Psoas muscle (tissue), 8 donors: ENCODE measurements around the gene UTY. TPM values are rescaled to one million over a fixed set of nuclear protein-coding genes. Genes with fewer than 3 reads are reported as not detected.

ENCODE experiments used
- ATAC-seq, 4 donors: fragments of 200-7000 bp; cut with Tn5 transposase; one replicate each; pipeline ENCODE4 v1.9.1; 2020; ENCODE audit warnings: moderate library complexity in 3 of 4, mild to moderate bottlenecking in 2 of 4
- DNase-seq, 2 donors: peaks; one replicate each; pipeline ENCODE4 v3.0.0-alpha.2; 2020
- H3K27ac ChIP-seq: fragments of 200-600 bp; one replicate; pipeline ENCODE4 v1.8.0; 2022
- H3K27me3 ChIP-seq, 3 donors: fragments of 200-600 bp in 1 of 3; one replicate each; pipeline versions ENCODE4 v1.6.1 to v1.8.0; 2013 to 2022; ENCODE audit warnings: low read length in 2 of 3, mild to moderate bottlenecking in 2 of 3, moderate library complexity in 1 of 3; ENCODE audit not compliant: insufficient read depth in 3 of 3
- H3K36me3 ChIP-seq, 2 donors: fragments of 200-600 bp in 1 of 2; one replicate each; pipeline versions ENCODE4 v1.6.1 to v1.8.0; 2013 to 2022; ENCODE audit warnings: low read depth in 1 of 2, mild to moderate bottlenecking in 1 of 2, moderate library complexity in 1 of 2; ENCODE audit not compliant: insufficient read depth in 1 of 2
- H3K4me1 ChIP-seq: fragments of 200-600 bp; one replicate; pipeline ENCODE4 v1.8.0; 2022
- H3K4me3 ChIP-seq: fragments of 200-600 bp; one replicate; pipeline ENCODE4 v1.8.0; 2022; ENCODE audit warnings: mild to moderate bottlenecking
- H3K9me3 ChIP-seq: fragments of 200-600 bp; one replicate; pipeline ENCODE4 v1.8.0; 2022
- WGBS, 3 donors: extraction: QIAGEN DNeasy Blood & Tissue Kit; methylation state at CpG; one replicate each; pipeline versions ENCODE4 v1.1.6 to v1.1.7; 2013; 5-methylcytosine and 5-hydroxymethylcytosine counted together
- intact Hi-C, 2 donors: fragments of 100-400 bp; cut with DNase I; formaldehyde crosslinking; loops; one replicate each; pipeline versions ENCODE4 v1.11.0 to v1.14.2; 2022
- polyA plus RNA-seq, 3 donors: library from polyadenylated mRNA; stranded (reverse); fragments of 200-250 nt; gene quantifications; one replicate each; pipeline ENCODE4 v1.2.3, GENCODE V29; 2013
- total RNA-seq, 4 donors: library from RNA; stranded (reverse); fragmentation: NEBNext Ultra II Directional in 2 of 4; extraction: Animal tissue kit (Norgen Biotek cat#: 25700) in 2 of 4; gene quantifications; one replicate each; pipeline versions ENCODE4 v1.2.1 to v1.2.4, GENCODE V29; 2021 to 2023
- TF ChIP-seq, protein P1 (sequence below): fragments of 200-600 bp; IDR thresholded peaks from one replicate; pipeline ENCODE4 v1.8.0; 2022; ENCODE audit warnings: antibody characterized with exemption
- donor health status: healthy with polysubstance abuse.
- donor health status: DM: no; HTN: no; CAD: no; lungs with moderate emphysema.
- donor health status: Bipolar disorder and iron deficiency.
- donor health status: healthy.
- donor health status: DM: yes; HTN: yes; CAD: no.
- donor health status: DM: no; HTN: no; CAD: no.
- donor health status: DM: no; HTN: no; CAD: no.
- donor health status: DM: yes; HTN: yes; CAD: no.

Gene UTY
- total and polyA plus RNA-seq, 7 donors: 1.3 to 4.5 TPM; not detected in 5

DNA sequence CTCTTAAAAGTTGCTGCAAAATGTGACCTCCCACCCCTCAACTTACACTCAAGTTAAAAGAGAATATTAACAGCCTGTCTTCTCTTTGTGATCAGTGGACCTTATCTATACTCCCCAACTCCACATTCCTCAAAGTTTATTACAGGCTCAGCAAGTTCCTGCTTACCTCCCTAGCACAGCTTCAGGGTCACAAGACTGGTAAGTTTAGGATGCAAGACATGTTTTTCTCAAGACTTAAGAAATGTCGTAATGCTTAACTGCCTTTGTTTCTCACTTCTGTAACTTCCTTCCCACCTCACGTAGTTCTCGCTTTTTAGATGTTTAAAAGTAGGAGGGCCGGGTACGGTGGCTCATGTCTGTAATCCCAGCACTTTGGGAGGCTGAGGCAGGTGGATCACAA, 132.7 kb downstream of the UTY start:
- no peak overlapping the region for H3K4me3 ChIP-seq
- H3K27ac ChIP-seq: no peak overlapping the region
- TF ChIP-seq, protein P1, sequence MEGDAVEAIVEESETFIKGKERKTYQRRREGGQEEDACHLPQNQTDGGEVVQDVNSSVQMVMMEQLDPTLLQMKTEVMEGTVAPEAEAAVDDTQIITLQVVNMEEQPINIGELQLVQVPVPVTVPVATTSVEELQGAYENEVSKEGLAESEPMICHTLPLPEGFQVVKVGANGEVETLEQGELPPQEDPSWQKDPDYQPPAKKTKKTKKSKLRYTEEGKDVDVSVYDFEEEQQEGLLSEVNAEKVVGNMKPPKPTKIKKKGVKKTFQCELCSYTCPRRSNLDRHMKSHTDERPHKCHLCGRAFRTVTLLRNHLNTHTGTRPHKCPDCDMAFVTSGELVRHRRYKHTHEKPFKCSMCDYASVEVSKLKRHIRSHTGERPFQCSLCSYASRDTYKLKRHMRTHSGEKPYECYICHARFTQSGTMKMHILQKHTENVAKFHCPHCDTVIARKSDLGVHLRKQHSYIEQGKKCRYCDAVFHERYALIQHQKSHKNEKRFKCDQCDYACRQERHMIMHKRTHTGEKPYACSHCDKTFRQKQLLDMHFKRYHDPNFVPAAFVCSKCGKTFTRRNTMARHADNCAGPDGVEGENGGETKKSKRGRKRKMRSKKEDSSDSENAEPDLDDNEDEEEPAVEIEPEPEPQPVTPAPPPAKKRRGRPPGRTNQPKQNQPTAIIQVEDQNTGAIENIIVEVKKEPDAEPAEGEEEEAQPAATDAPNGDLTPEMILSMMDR: no peak
- no peaks in the 10 kb centered on the region for H3K36me3 ChIP-seq
- 87 to 94% methylated on average over 5 of the region's 5 CpGs; no CpG with 5 or more reads in 1 of the 3 donors for WGBS, 3 donors
- DNase-seq: no peak
- intact Hi-C loops: no loop called here
- H3K27me3 ChIP-seq: no peaks in the 10 kb centered on the region
- no peaks in the 10 kb centered on the region for H3K4me1 ChIP-seq
- ATAC-seq: no peak
- H3K9me3 ChIP-seq: no peaks in the 10 kb centered on the region

DNA sequence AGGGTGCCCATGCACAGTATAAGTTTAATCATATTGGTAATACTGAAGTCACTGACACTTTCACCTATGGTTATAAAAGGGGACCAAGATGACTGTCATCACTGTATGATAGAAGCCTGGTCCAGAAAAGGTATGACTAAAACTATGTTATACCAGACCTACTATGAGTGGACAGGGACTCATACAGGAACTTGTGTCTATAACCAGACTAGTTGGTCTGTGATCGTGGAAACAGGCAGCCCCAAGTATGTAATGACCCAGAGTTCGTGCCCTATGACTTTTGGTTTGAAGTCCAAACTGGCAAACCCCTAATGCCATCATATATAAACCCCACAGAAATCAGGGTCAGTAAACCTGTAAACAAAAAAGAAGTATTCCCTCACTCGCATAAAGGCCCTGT, 134.3 kb downstream of the UTY start:
- intact Hi-C loops: no loop called here
- no peak overlapping the region for H3K4me3 ChIP-seq
- TF ChIP-seq, protein P1: no peak
- H3K27me3 ChIP-seq: no peaks in the 10 kb centered on the region
- no peak overlapping the region for H3K27ac ChIP-seq
- H3K4me1 ChIP-seq: no peaks in the 10 kb centered on the region
- ATAC-seq (no peak), DNase-seq (no peak)
- whole genome bisulfite sequencing, 3 donors: 92 to 96% methylated on average over 3 of the region's 3 CpGs; no CpG with 5 or more reads in 1 of the 3 donors
- H3K36me3 ChIP-seq: no peaks in the 10 kb centered on the region
- H3K9me3 ChIP-seq: no peaks in the 10 kb centered on the region

DNA sequence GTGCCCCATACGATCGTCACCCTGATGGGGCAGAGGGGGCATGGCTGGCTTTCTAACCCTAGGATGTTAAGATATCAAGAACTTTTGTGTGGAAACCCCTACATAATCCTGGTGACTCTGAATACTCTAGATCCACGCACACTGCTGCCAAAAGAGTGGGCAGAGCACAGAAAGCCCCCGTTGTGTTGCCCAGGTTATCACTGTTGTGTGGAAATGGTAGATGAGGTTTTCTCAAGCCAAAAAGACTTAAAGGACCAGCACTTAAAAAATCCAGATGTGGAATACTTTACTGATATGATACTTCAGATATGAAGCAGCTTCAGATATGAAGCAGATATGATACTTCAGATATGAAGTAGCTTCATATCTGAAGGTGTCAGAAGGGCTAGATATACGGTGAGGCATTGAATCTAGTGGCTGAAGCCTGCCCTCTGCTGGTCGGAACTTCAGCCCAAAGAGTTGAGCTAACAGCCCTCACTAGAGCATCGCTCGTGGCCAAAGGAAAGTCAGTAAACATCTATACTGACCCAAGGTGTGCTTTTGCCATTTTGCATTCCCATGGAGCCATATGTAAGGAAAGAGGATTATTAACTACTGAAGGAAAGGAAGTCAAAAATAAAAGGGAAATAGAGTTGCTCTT, 136.4 kb downstream of the UTY start:
- DNase-seq (no peak), ATAC-seq (no peak)

DNA sequence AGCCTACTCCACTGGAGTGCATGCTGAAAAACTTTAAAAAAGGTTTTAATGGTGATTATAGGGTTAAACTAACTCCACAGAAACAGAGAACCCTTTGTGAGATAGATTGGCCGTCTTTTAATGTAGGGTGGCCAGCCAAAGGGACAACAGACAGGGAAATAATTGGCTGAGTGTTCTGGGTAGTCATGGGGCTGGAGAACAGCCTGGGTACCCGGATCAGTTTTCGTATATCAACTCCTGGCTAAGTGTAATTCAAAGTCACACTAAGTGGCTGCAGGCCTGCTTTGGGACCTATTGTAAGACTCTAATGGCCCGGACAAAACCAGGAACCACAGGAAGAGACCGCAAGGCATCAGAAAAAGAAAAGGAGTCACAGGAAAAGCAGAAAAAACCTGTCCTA, 139.9 kb downstream of the UTY start:
- Histone ChIP-seq H3K36me3 (no peaks in the 10 kb centered on the region), H3K4me1 (no peaks in the 10 kb centered on the region), H3K27ac (no peak overlapping the region), H3K27me3 (no peaks in the 10 kb centered on the region), H3K9me3 (no peaks in the 10 kb centered on the region), H3K4me3 (no peak overlapping the region)
- DNase-seq (no peak), ATAC-seq (no peak)
- 21 to 37% methylated on average over 5 of the region's 5 CpGs; no CpG with 5 or more reads in 1 of the 3 donors for WGBS, 3 donors
- TF ChIP-seq, protein P1: no peak
- intact Hi-C loops: no loop called here

More for the DNA sequence above, 136.4 kb downstream of the UTY start:
- H3K27me3 ChIP-seq: no peaks in the 10 kb centered on the region
- no peaks in the 10 kb centered on the region for H3K9me3 ChIP-seq
- no peak overlapping the region for H3K27ac ChIP-seq
- no peaks in the 10 kb centered on the region for H3K36me3 ChIP-seq
- whole genome bisulfite sequencing, 3 donors: 76 to 77% methylated on average over 8 of the region's 8 CpGs; no CpG with 5 or more reads in 1 of the 3 donors
- TF ChIP-seq, protein P1: no peak
- no peak overlapping the region for H3K4me3 ChIP-seq
- intact Hi-C loops: no loop called here
- H3K4me1 ChIP-seq: no peaks in the 10 kb centered on the region

DNA sequence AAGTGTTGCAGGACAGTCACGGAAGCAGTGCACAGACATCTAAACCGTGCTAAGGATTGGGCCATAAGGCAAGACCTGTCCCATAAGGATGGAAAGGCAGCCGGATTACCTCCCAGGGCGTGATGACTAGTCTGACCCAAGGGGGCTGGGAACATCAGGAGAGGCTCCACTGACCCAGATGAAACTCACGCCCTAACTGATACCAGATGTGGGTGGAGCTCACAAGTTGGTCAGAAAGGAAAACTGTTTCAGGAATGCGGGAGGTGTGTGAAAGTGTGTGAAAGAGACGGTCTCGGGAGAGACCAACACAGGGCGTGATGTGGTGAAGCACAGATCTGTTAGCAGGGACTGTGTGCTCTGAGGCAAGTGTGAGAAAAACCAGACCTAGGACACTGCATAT, 140.5 kb downstream of the UTY start:
- ATAC-seq (no peak), DNase-seq (no peak)
- intact Hi-C loops: no loop called here
- 92% methylated on average over 9 of the region's 9 CpGs; no CpG with 5 or more reads in 1 of the 3 donors for WGBS, 3 donors
- H3K9me3 ChIP-seq: no peaks in the 10 kb centered on the region
- H3K4me3 ChIP-seq: no peak overlapping the region
- TF ChIP-seq, protein P1: no peak
- H3K27ac ChIP-seq: no peak overlapping the region
- no peaks in the 10 kb centered on the region for H3K27me3 ChIP-seq
- H3K36me3 ChIP-seq: no peaks in the 10 kb centered on the region
- H3K4me1 ChIP-seq: no peaks in the 10 kb centered on the region
